K562 (cell line): Measurements from ENCODE around the gene SLC7A4. TPM values are rescaled to one million over a fixed set of nuclear protein-coding genes. Genes with fewer than 3 reads are reported as not detected.

Experiments
- CCAR2 ChIP-seq: fragments of 200-400 bp; formaldehyde crosslinking; IDR thresholded peaks from 2 replicates; pipeline ENCODE4 v1.6.1; 2017; ENCODE audit warnings: mild to moderate bottlenecking, low read depth, low read length
- CLOCK ChIP-seq: fragments of 250-450 bp; sonication (Bioruptor Pico); IDR thresholded peaks from 2 replicates; pipeline ENCODE4 v1.4.0; 2020; ENCODE audit warnings: mild to moderate bottlenecking, moderate library complexity, borderline replicate concordance
- CREB5 ChIP-seq: fragments of 250-450 bp; sonication (Bioruptor Pico); IDR thresholded peaks from 2 replicates; pipeline ENCODE4 v1.5.0; 2020; ENCODE audit warnings: mild to moderate bottlenecking
- CREM ChIP-seq: IDR thresholded peaks from 2 replicates; pipeline ENCODE4 v1.6.1; 2014; ENCODE audit warnings: antibody characterized with exemption, low read depth
- FOXP4 ChIP-seq: sonication (generic); formaldehyde crosslinking; IDR thresholded peaks from 2 replicates; pipeline ENCODE4 v1.8.0; 2022; ENCODE audit warnings: mild to moderate bottlenecking, missing genetic modification reagents, borderline replicate concordance
- ID3 ChIP-seq, 2 experiments: fragments of 250-450 bp in 1 of 2; fragments of 450-650 bp in 1 of 2; sonication (Bioruptor Pico) in 1 of 2; IDR thresholded peaks; 2 replicates each; pipeline versions ENCODE4 v1.6.1 to v1.8.0; 2016 to 2021; ENCODE audit warnings: mild to moderate bottlenecking in 2 of 2, moderate library complexity in 2 of 2, missing compliant biosample characterization in 1 of 2, missing genetic modification characterization in 1 of 2
- NFRKB ChIP-seq: fragments of 450-650 bp; IDR thresholded peaks from 2 replicates; pipeline ENCODE4 v1.6.1; 2016; ENCODE audit warnings: low read depth
- SIN3A ChIP-seq, 2 experiments: fragments of 150-350 bp in 1 of 2; IDR thresholded peaks; 2 replicates each; pipeline ENCODE4 v1.6.1; 2011 to 2016; ENCODE audit warnings: borderline replicate concordance in 2 of 2, low read depth in 2 of 2, low read length in 2 of 2, mild to moderate bottlenecking in 2 of 2, moderate library complexity in 2 of 2; ENCODE audit not compliant: control insufficient read depth in 1 of 2
- SMAD1 ChIP-seq: fragments of 150-350 bp; IDR thresholded peaks from 2 replicates; pipeline ENCODE4 v1.6.1; 2014; ENCODE audit warnings: low read length, low read depth; ENCODE audit not compliant: partially characterized antibody
- SMC3 ChIP-seq: conservative IDR thresholded peaks from 2 replicates; pipeline ENCODE4 v1.6.1; 2011; ENCODE audit warnings: low read depth, low read length, improper control_type of control experiment; ENCODE audit not compliant: insufficient read depth
- SPI1 ChIP-seq: IDR thresholded peaks from 2 replicates; pipeline ENCODE4 v1.6.1; 2011; ENCODE audit warnings: low read depth, low read length, control low read depth, borderline replicate concordance
- YY1 ChIP-seq, 3 experiments: IDR thresholded peaks; 2 replicates each; pipeline ENCODE4 v1.6.1; 2011; ENCODE audit warnings: low read length in 2 of 3, mild to moderate bottlenecking in 2 of 3, moderate library complexity in 2 of 3, borderline replicate concordance in 1 of 3, control low read depth in 1 of 3, low read depth in 1 of 3; ENCODE audit not compliant: insufficient read depth in 3 of 3, insufficient replicate concordance in 2 of 3, control insufficient read depth in 1 of 3, insufficient read length in 1 of 3; ENCODE audit errors: extremely low read depth in 1 of 3
- ZNF274 ChIP-seq: IDR thresholded peaks from 2 replicates; pipeline ENCODE4 v1.6.1; 2011; ENCODE audit warnings: low read depth, mild to moderate bottlenecking, low read length, moderate library complexity, borderline replicate concordance
- ZNF444 ChIP-seq: fragments of 250-450 bp; sonication (Bioruptor Pico); IDR thresholded peaks from 2 replicates; pipeline ENCODE4 v1.4.0; 2020; ENCODE audit warnings: mild to moderate bottlenecking, moderate library complexity
- ZNF512 ChIP-seq: IDR thresholded peaks from 2 replicates; pipeline ENCODE4 v1.6.1; 2016; ENCODE audit warnings: missing genetic modification characterization, missing compliant biosample characterization
- ZNF785 ChIP-seq: fragments of 250-450 bp; sonication (Bioruptor Pico); IDR thresholded peaks from 2 replicates; pipeline ENCODE4 v1.4.0; 2020; ENCODE audit warnings: mild to moderate bottlenecking
- polyA plus RNA-seq, 8 experiments: library from polyadenylated mRNA; depleted of rRNA in 4 of 8; stranded (reverse) in 5 of 8; unstranded in 3 of 8; fragments of >200 nt; fragmentation: Nextera tagmentation in 2 of 8; fragmentation: Illumina TruSeq in 1 of 8; extraction: Ambion mirVana in 2 of 8; extraction: Trizol in 1 of 8; gene quantifications; 2 replicates each; pipeline versions ENCODE4 v1.2.1 to v1.2.3, GENCODE V29; 2011 to 2014; ENCODE audit warnings: inconsistent platforms in 1 of 8, missing spikeins in 1 of 8
- total RNA-seq, 7 experiments: library from RNA; depleted of rRNA in 6 of 7; stranded (reverse); fragments of >200 nt in 6 of 7; fragmentation: Illumina TruSeq in 2 of 7; extraction: Trizol in 2 of 7; gene quantifications; 2 replicates each; pipeline versions ENCODE4 v1.2.1 to v1.2.3, GENCODE V29; 2011 to 2021; ENCODE audit warnings: low replicate concordance in 1 of 7

SLC7A4 gene
- total and polyA plus RNA-seq, 9 of the 15 experiments (the other 6 are each of a cell fraction or from before 2014, with no cell fraction given), result not detected

GRCh38 chr22:21014726-21015465 lies 17.5 kb downstream of the SLC7A4 start, which contains the start of gene P2RX6 (continued):
- TF ChIP-seq ID3 (CRISPR knock-in tag; IDR thresholded peaks at IDR 0.05) (no peak), ID3 (tag; IDR thresholded peaks at IDR 0.05) (peak; percentile 68; the same call in 1 of the 2 replicates), CLOCK (0 out of 2 replicates have a peak, but pooled peaks have one; percentile 37), FOXP4 (CRISPR knock-in tag) (no peak), NFRKB (no peak), ZNF444 (CRISPR knock-in tag) (peak; percentile 66; the same call in 1 of the 2 replicates), ZNF512 (tag) (no peak), SMC3 (peak; percentile 30; the same call in 1 of the 2 replicates), CREB5 (CRISPR knock-in tag) (0 out of 2 replicates have a peak, but pooled peaks have one; percentile 8), ZNF785 (no peak), SPI1 (peak; percentile 77; the same call in 1 of the 2 replicates), YY1 (IDR thresholded peaks at IDR 0.05; ENCODE audit: borderline replicate concordance in 1 of 3, control insufficient read depth in 1 of 3, extremely low read depth in 1 of 3, insufficient read depth in 3 of 3, insufficient read length in 1 of 3, insufficient replicate concordance in 2 of 3, low read depth in 1 of 3, low read length in 2 of 3) (peak in 1 of 3 experiments; percentile 81), SIN3A (IDR thresholded peaks at IDR 0.05; ENCODE audit: borderline replicate concordance in 2 of 2, control insufficient read depth in 1 of 2, low read depth in 2 of 2, low read length in 2 of 2) (peak in 1 of 2 experiments; percentile 98; a peak in 2 of 4 replicates), CCAR2 (peak; percentile 96; the same call in 1 of the 2 replicates), SMAD1 (peak; percentile 66), ZNF274 (no peak), CREM (no peak)
